B cell (primary cell): ENCODE data around the gene APBA2. TPM values are rescaled to one million over a fixed set of nuclear protein-coding genes. Genes with fewer than 3 reads are reported as not detected.

Experiments used
- ATAC-seq: fragments of 200-7000 bp; cut with Tn5 transposase; one replicate; pipeline ENCODE4 v1.10.0; 2021; ENCODE audit warnings: low read depth, mild to moderate bottlenecking, moderate number of reproducible peaks, moderate library complexity
- CTCF ChIA-PET: fragments of 350-600 bp; sonication (Branson Sonifier 250); formaldehyde crosslinking; loops from one replicate; lab custom pipeline; 2021; ENCODE audit warnings: antibody characterized with exemption, inconsistent platforms; lab: Charles Lee
- POLR2A ChIA-PET: fragments of 350-600 bp; sonication (Branson Sonifier 250); formaldehyde crosslinking; loops from one replicate; lab custom pipeline; 2021; ENCODE audit warnings: antibody characterized with exemption; lab: Charles Lee
- DNase-seq: peaks from one replicate; pipeline ENCODE4 v3.0.0; 2013
- H2AFZ ChIP-seq: 2 replicates; pipeline ENCODE4 v1.6.1; 2012; ENCODE audit warnings: mild to moderate bottlenecking, low read depth, low read length; ENCODE audit not compliant: insufficient read depth, poor library complexity, severe bottlenecking
- H3K27ac ChIP-seq, 2 donors: 1 replicate in 1 of 2; 2 replicates in 1 of 2; pipeline ENCODE4 v1.5.1; 2012 to 2013; ENCODE audit warnings: low read length in 2 of 2, mild to moderate bottlenecking in 2 of 2, moderate library complexity in 1 of 2
- H3K27me3 ChIP-seq, 4 experiments: fragments of 200-600 bp in 1 of 4; sonication (generic) in 1 of 4; replicated peaks in 1 of 4; 1 replicate in 2 of 4; 2 replicates in 2 of 4; pipeline versions ENCODE4 v1.6.1 to v1.7.0; 2013 to 2016; ENCODE audit warnings: low read length in 3 of 4, mild to moderate bottlenecking in 2 of 4, mixed read lengths in 1 of 4, moderate library complexity in 1 of 4; ENCODE audit not compliant: insufficient read depth in 4 of 4, control insufficient read depth in 3 of 4; ENCODE audit errors: control extremely low read depth in 1 of 4
- H3K36me3 ChIP-seq, 2 experiments: replicated peaks in 1 of 2; 1 replicate in 1 of 2; 2 replicates in 1 of 2; pipeline versions ENCODE4 v1.6.1 to v1.7.1; 2013; ENCODE audit warnings: low read length in 1 of 2; ENCODE audit not compliant: insufficient read depth in 2 of 2, control insufficient read depth in 1 of 2; ENCODE audit errors: control extremely low read depth in 1 of 2, extremely low read depth in 1 of 2
- H3K4me1 ChIP-seq, 2 donors: fragments of 200-600 bp in 1 of 2; sonication (generic) in 1 of 2; 1 replicate in 1 of 2; 2 replicates in 1 of 2; pipeline versions ENCODE4 v1.5.1 to v1.6.1; 2013 to 2017; ENCODE audit warnings: low read length in 2 of 2; ENCODE audit not compliant: control insufficient read depth in 2 of 2, insufficient read depth in 2 of 2
- H3K4me2 ChIP-seq: replicated peaks from 2 replicates; pipeline ENCODE3; 2012; ENCODE audit warnings: mild to moderate bottlenecking, low read depth, low read length; ENCODE audit not compliant: poor library complexity, severe bottlenecking
- H3K4me3 ChIP-seq, 5 experiments: fragments of 200-600 bp in 1 of 5; sonication (generic) in 1 of 5; 1 replicate in 3 of 5; 2 replicates in 2 of 5; pipeline versions ENCODE4 v1.5.1 to v1.7.0; 2011 to 2016; ENCODE audit warnings: low read length in 4 of 5, mild to moderate bottlenecking in 4 of 5, low read depth in 2 of 5, control low read depth in 1 of 5, moderate library complexity in 1 of 5; ENCODE audit not compliant: insufficient read depth in 1 of 5; ENCODE audit errors: control extremely low read depth in 1 of 5, extremely low read depth in 1 of 5
- H3K79me2 ChIP-seq: fragments of 200-600 bp; sonication (generic); one replicate; pipeline ENCODE4 v1.6.0; 2016; ENCODE audit warnings: low read length; ENCODE audit not compliant: control insufficient read depth, insufficient read depth
- H3K9ac ChIP-seq: fragments of 200-600 bp; sonication (generic); 2 replicates; pipeline ENCODE4 v1.6.1; 2017; ENCODE audit warnings: mild to moderate bottlenecking, low read length, moderate library complexity
- H3K9me3 ChIP-seq, 3 donors: one replicate each; pipeline versions ENCODE4 v1.6.1 to v1.7.1; 2013; ENCODE audit warnings: low read length in 2 of 3; ENCODE audit not compliant: control insufficient read depth in 2 of 3, insufficient read depth in 1 of 3; ENCODE audit errors: control extremely low read depth in 1 of 3
- H4K20me1 ChIP-seq: 2 replicates; pipeline ENCODE4 v1.6.0; 2012; ENCODE audit warnings: mild to moderate bottlenecking, low read length; ENCODE audit not compliant: insufficient read depth, control insufficient read depth, poor library complexity, severe bottlenecking
- H3K27ac Mint-ChIP-seq: one replicate; pipeline ENCODE4 v1.8.0; 2021; ENCODE audit warnings: mixed read lengths
- H3K27me3 Mint-ChIP-seq: one replicate; pipeline ENCODE4 v1.8.0; 2021; ENCODE audit warnings: mixed read lengths
- H3K4me1 Mint-ChIP-seq: one replicate; pipeline ENCODE4 v1.8.0; 2021; ENCODE audit warnings: mixed read lengths
- H3K4me3 Mint-ChIP-seq: one replicate; pipeline ENCODE4 v1.8.0; 2021; ENCODE audit warnings: mixed read lengths
- H3K9me3 Mint-ChIP-seq: one replicate; pipeline ENCODE4 v1.8.0; 2022; ENCODE audit warnings: mixed read lengths; ENCODE audit not compliant: insufficient read depth
- EZH2 ChIP-seq: IDR thresholded peaks from 2 replicates; pipeline ENCODE4 v1.6.1; 2012; ENCODE audit warnings: borderline replicate concordance, low read depth, mild to moderate bottlenecking, moderate library complexity, low read length; ENCODE audit not compliant: insufficient read depth, poor library complexity, severe bottlenecking
- WGBS: methylation state at CpG from one replicate; pipeline ENCODE4 v1.1.5; 2013; ENCODE audit warnings: missing lambda C conversion rate; ENCODE audit not compliant: insufficient coverage; 5-methylcytosine and 5-hydroxymethylcytosine counted together
- intact Hi-C: fragments of 100-400 bp; cut with micrococcal nuclease; formaldehyde crosslinking; loops from one replicate; pipeline ENCODE4 v1.10.0; 2022
- polyA plus RNA-seq: library from polyadenylated mRNA; depleted of rRNA; stranded (reverse); fragments of >200 nt; gene quantifications from 2 replicates; pipeline ENCODE4 v1.2.3, GENCODE V29; 2012
- total RNA-seq, 2 donors: library from RNA; stranded (reverse); fragments of 120-200 nt in 1 of 2; gene quantifications; 1 replicate in 1 of 2; 2 replicates in 1 of 2; pipeline versions ENCODE4 v1.2.3 to v1.2.4, GENCODE V29; 2013 to 2022
- TF ChIP-seq, protein P1 (sequence below): fragments of 200-600 bp; IDR thresholded peaks from one replicate; pipeline ENCODE4 v1.8.0; 2022; ENCODE audit warnings: antibody characterized with exemption, mild to moderate bottlenecking

APBA2 gene
- total and polyA plus RNA-seq, 2 donors (not counting 1 experiment from before 2014, with no cell fraction given), result 0.19 TPM; not detected in 1

GRCh38 chr15:29126821-29127461, 241.2 kb downstream of the APBA2 start:
- Histone ChIP-seq H3K27ac (no peak overlapping the region), H2AFZ (no peak overlapping the region), H3K36me3 (no peaks in the 10 kb centered on the region), H3K27me3 (no peaks in the 10 kb centered on the region), H3K9me3 (peaks cover 0 to 3% (median 0%) of the 10 kb centered on the region in 3 donors), H3K4me1 (no peaks in the 10 kb centered on the region), H3K79me2 (no peaks in the 10 kb centered on the region), H3K9ac (no peak overlapping the region), H4K20me1 (no peaks in the 10 kb centered on the region), H3K4me3 (no peak overlapping the region), H3K4me2 (no peak overlapping the region)
- no peaks in the 10 kb centered on the region for H3K27me3 Mint-ChIP-seq
- H3K4me1 Mint-ChIP-seq, result no peaks in the 10 kb centered on the region
- H3K9me3 Mint-ChIP-seq, result no peaks in the 10 kb centered on the region
- CTCF ChIA-PET, result no interaction called here
- H3K27ac Mint-ChIP-seq, result no peak overlapping the region
- DNase-seq (no peak), ATAC-seq (no peak)
- WGBS, result 79% methylated on average over 19 of the region's 19 CpGs
- intact Hi-C loops, result no loop called here
- POLR2A ChIA-PET, result no interaction called here
- H3K4me3 Mint-ChIP-seq, result no peak overlapping the region
- no peak for TF ChIP-seq EZH2
- TF ChIP-seq, protein P1, sequence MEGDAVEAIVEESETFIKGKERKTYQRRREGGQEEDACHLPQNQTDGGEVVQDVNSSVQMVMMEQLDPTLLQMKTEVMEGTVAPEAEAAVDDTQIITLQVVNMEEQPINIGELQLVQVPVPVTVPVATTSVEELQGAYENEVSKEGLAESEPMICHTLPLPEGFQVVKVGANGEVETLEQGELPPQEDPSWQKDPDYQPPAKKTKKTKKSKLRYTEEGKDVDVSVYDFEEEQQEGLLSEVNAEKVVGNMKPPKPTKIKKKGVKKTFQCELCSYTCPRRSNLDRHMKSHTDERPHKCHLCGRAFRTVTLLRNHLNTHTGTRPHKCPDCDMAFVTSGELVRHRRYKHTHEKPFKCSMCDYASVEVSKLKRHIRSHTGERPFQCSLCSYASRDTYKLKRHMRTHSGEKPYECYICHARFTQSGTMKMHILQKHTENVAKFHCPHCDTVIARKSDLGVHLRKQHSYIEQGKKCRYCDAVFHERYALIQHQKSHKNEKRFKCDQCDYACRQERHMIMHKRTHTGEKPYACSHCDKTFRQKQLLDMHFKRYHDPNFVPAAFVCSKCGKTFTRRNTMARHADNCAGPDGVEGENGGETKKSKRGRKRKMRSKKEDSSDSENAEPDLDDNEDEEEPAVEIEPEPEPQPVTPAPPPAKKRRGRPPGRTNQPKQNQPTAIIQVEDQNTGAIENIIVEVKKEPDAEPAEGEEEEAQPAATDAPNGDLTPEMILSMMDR, result no peak

GRCh38 chr15:29127506-29128430, 242.0 kb downstream of the APBA2 start:
- no peak for ATAC-seq
- Histone ChIP-seq H4K20me1 (no peaks in the 10 kb centered on the region), H3K4me2 (no peak overlapping the region), H2AFZ (no peak overlapping the region), H3K9me3 (peaks cover 0 to 3% (median 0%) of the 10 kb centered on the region in 3 donors), H3K27me3 (no peaks in the 10 kb centered on the region), H3K9ac (no peak overlapping the region), H3K79me2 (no peaks in the 10 kb centered on the region), H3K27ac (no peak overlapping the region), H3K36me3 (no peaks in the 10 kb centered on the region), H3K4me3 (no peak overlapping the region), H3K4me1 (no peaks in the 10 kb centered on the region)
- WGBS, result 74% methylated on average over 16 of the region's 19 CpGs
- no peak for TF ChIP-seq EZH2
- TF ChIP-seq, protein P1, result no peak
- intact Hi-C loops, result no loop called here
- Mint-ChIP-seq H3K9me3 (no peaks in the 10 kb centered on the region), H3K4me1 (no peaks in the 10 kb centered on the region), H3K27me3 (no peaks in the 10 kb centered on the region), H3K4me3 (no peak overlapping the region), H3K27ac (no peak overlapping the region)
- CTCF ChIA-PET, result no interaction called here
- DNase-seq, result no peak
- POLR2A ChIA-PET, result no interaction called here
